Prostate gland (tissue), 2 donors: ENCODE data around the gene KCNAB1.

ENCODE experiments used
- CTCF ChIP-seq, 4 experiments: fragments of 200-600 bp in 2 of 4; fragments of 450-650 bp in 2 of 4; sonication (generic) in 2 of 4; IDR thresholded peaks; 1 replicate in 3 of 4; 2 replicates in 1 of 4; pipeline ENCODE4 v1.5.1; 2016 to 2019; ENCODE audit warnings: antibody characterized with exemption in 4 of 4, mild to moderate bottlenecking in 2 of 4, moderate library complexity in 2 of 4
- POLR2A ChIP-seq: fragments of 450-650 bp; IDR thresholded peaks from one replicate; pipeline ENCODE4 v1.6.1; 2016; ENCODE audit warnings: antibody characterized with exemption, mild to moderate bottlenecking

- TF ChIP-seq POLR2A (no peak), CTCF (IDR thresholded peaks at IDR 0.05) (no peak)
Observed at GRCh38 chr3:156378871-156379270, 258.5 kb downstream of the KCNAB1 start.
